NCI-H187 treated with DMSO at 0.1 percent for 48 hours (cell line): ENCODE data around the gene PPM1N.

Experiments
- DNase-seq: peaks from one replicate; lab custom pipeline; 2025; lab: John Stamatoyannopoulos, UW

The PPM1N gene

DNA sequence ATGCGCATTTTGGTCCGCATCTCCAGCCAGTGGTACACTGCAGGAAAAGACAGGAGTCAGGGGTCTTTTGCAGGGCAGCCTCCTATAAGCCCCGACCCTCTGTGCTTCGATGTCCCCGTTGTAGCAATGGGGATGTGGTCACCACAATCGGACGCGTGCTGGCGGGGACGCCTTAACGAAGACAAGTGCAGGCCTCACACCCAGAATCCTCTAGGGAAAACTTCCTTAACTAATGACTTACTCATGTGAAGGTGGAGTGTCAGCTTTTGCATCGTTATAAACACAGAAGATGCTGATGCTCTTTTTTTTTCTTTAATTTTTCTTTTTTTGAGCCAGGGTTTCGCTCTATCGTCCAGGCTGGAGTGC lies 31.2 kb downstream of the PPM1N start:
- no peak for DNase-seq

GRCh38 chr19:45531349-45531748 lies 33.1 kb downstream of the PPM1N start:
- no peak for DNase-seq

DNA sequence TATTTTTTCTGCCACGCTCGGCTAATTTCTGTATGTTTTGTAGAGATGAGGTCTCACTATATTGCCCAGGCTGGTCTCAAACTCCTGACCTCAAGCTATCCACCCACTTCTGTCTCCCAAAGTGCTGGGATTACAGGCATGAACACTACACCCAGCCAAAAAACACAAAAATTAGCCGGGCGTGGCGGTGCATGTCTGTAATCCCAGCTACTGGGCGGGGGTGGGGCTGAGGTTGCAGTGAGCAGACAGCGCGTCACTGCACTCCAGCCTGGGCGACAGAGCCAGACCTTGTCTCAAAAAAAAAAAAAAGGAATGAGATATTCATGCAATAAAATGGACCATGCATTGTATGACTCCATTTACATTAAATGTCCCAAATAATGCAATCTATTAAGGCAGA lies 41.2 kb downstream of the PPM1N start:
- DNase-seq, result no peak

GRCh38 chr19:45542234-45542668 lies 44.0 kb downstream of the PPM1N start:
- no peak for DNase-seq

- no peak for DNase-seq
Measured at GRCh38 chr19:45547211-45547770, 49.0 kb downstream of the PPM1N start.

GRCh38 chr19:45547965-45548609 lies 49.8 kb downstream of the PPM1N start:
- DNase-seq, result no peak
